GM12878 (cell line): ENCODE results near the gene RPS19BP1. TPM values are rescaled to one million over a fixed set of nuclear protein-coding genes. Genes with fewer than 3 reads are reported as not detected.

Experiments
- BMI1 ChIP-seq: fragments of 450-650 bp; IDR thresholded peaks from 2 replicates; pipeline ENCODE4 v1.6.1; 2016; ENCODE audit warnings: mild to moderate bottlenecking, moderate library complexity, borderline replicate concordance
- CBFB ChIP-seq: IDR thresholded peaks from 2 replicates; pipeline ENCODE4 v1.6.1; 2016; ENCODE audit warnings: antibody characterized with exemption, low read depth
- EGR1 ChIP-seq, 2 experiments: IDR thresholded peaks; 1 replicate in 1 of 2; 2 replicates in 1 of 2; pipeline ENCODE4 v1.6.1; 2011 to 2012; ENCODE audit warnings: low read depth in 2 of 2, low read length in 2 of 2, borderline replicate concordance in 1 of 2, mild to moderate bottlenecking in 1 of 2, moderate library complexity in 1 of 2
- ESRRA ChIP-seq: IDR thresholded peaks from 2 replicates; pipeline ENCODE4 v1.6.1; 2012; ENCODE audit warnings: mild to moderate bottlenecking, low read length, improper control_type of control experiment
- FOXM1 ChIP-seq: IDR thresholded peaks from 2 replicates; pipeline ENCODE4 v1.6.1; 2012; ENCODE audit warnings: low read depth, mild to moderate bottlenecking, inconsistent platforms, low read length, moderate library complexity
- GABPA ChIP-seq: IDR thresholded peaks from 2 replicates; pipeline ENCODE4 v1.6.1; 2014; ENCODE audit warnings: antibody characterized with exemption, low read depth, mild to moderate bottlenecking, inconsistent platforms
- HCFC1 ChIP-seq: fragments of 150-350 bp; IDR thresholded peaks from 2 replicates; pipeline ENCODE4 v1.6.1; 2014; ENCODE audit warnings: low read length
- NBN ChIP-seq: fragments of 450-650 bp; IDR thresholded peaks from 2 replicates; pipeline ENCODE4 v1.6.1; 2016
- NFXL1 ChIP-seq: fragments of 450-650 bp; IDR thresholded peaks from 2 replicates; pipeline ENCODE4 v1.6.1; 2017; ENCODE audit warnings: antibody characterized with exemption, mild to moderate bottlenecking, borderline replicate concordance
- NFYB ChIP-seq: IDR thresholded peaks from 2 replicates; pipeline ENCODE4 v1.6.1; 2011; ENCODE audit warnings: low read depth, mild to moderate bottlenecking, low read length, improper control_type of control experiment, moderate library complexity; ENCODE audit not compliant: insufficient read depth
- RB1 ChIP-seq: fragments of 450-650 bp; formaldehyde crosslinking; IDR thresholded peaks from 2 replicates; pipeline ENCODE4 v1.6.1; 2017; ENCODE audit warnings: mild to moderate bottlenecking, borderline replicate concordance
- STAT3 ChIP-seq: IDR thresholded peaks from 2 replicates; pipeline ENCODE4 v1.6.1; 2011; ENCODE audit warnings: low read depth, low read length, improper control_type of control experiment
- SUZ12 ChIP-seq: fragments of 200-600 bp; sonication (generic); IDR thresholded peaks from one replicate; pipeline ENCODE4 v1.6.1; 2018; ENCODE audit warnings: antibody characterized with exemption, mild to moderate bottlenecking; ENCODE audit not compliant: unreplicated experiment
- TARDBP ChIP-seq: IDR thresholded peaks from 2 replicates; pipeline ENCODE4 v1.6.1; 2016; ENCODE audit warnings: borderline replicate concordance
- YY1 ChIP-seq: IDR thresholded peaks from 2 replicates; pipeline ENCODE4 v1.6.1; 2011; ENCODE audit warnings: low read depth, mild to moderate bottlenecking, low read length
- ZBED1 ChIP-seq: IDR thresholded peaks from 2 replicates; pipeline ENCODE4 v1.6.1; 2016; ENCODE audit warnings: borderline replicate concordance
- ZNF274 ChIP-seq: IDR thresholded peaks from one replicate; pipeline ENCODE4 v1.8.0; 2011; ENCODE audit not compliant: insufficient read length, insufficient read depth
- ZNF622 ChIP-seq: fragments of 450-650 bp; IDR thresholded peaks from 2 replicates; pipeline ENCODE4 v1.6.1; 2017; ENCODE audit warnings: mild to moderate bottlenecking, inconsistent platforms
- polyA plus RNA-seq, 11 experiments: library from polyadenylated mRNA; depleted of rRNA in 4 of 11; unstranded in 6 of 11; stranded (reverse) in 5 of 11; fragments of >200 nt; fragmentation: Nextera tagmentation in 4 of 11; fragmentation: Illumina TruSeq in 1 of 11; extraction: Ambion mirVana in 4 of 11; extraction: Trizol in 1 of 11; gene quantifications; 1 replicate in 1 of 11; 2 replicates in 10 of 11; pipeline versions ENCODE4 v1.2.1 to v1.2.3, GENCODE V29; 2011 to 2016; ENCODE audit warnings: inconsistent platforms in 2 of 11, missing spikeins in 2 of 11, low read depth in 1 of 11
- total RNA-seq, 4 experiments: library from RNA; depleted of rRNA in 3 of 4; stranded (reverse); fragments of >200 nt in 3 of 4; fragmentation: Illumina TruSeq in 1 of 4; extraction: Trizol in 1 of 4; gene quantifications; 2 replicates each; pipeline versions ENCODE4 v1.2.1 to v1.2.3, GENCODE V29; 2013 to 2021
- TF ChIP-seq, protein P1 (sequence below): fragments of 450-650 bp; IDR thresholded peaks from 2 replicates; pipeline ENCODE4 v1.6.1; 2017; ENCODE audit warnings: antibody characterized with exemption, mild to moderate bottlenecking, moderate library complexity
- TF ChIP-seq, protein P2 (sequence below): fragments of 450-650 bp; IDR thresholded peaks from 2 replicates; pipeline ENCODE4 v1.6.1; 2017; ENCODE audit warnings: borderline replicate concordance
- TF ChIP-seq, protein P3 (sequence below): fragments of 450-650 bp; IDR thresholded peaks from 2 replicates; pipeline ENCODE4 v1.6.1; 2017; ENCODE audit warnings: low read depth, mild to moderate bottlenecking, moderate library complexity

Gene RPS19BP1
- total and polyA plus RNA-seq, 10 of the 15 experiments (the other 5 are each of a cell fraction or from before 2014, with no cell fraction given) = 2.7 to 206 (median 78.6) TPM

- peak; percentile 31; the same call in 1 of the 2 replicates for TF ChIP-seq YY1
- no peak for TF ChIP-seq NBN
- no peak for TF ChIP-seq GABPA
- no peak for TF ChIP-seq NFXL1
- peak; percentile 92 for TF ChIP-seq CBFB
- TF ChIP-seq NFYB = no peak
- TF ChIP-seq, protein P1, sequence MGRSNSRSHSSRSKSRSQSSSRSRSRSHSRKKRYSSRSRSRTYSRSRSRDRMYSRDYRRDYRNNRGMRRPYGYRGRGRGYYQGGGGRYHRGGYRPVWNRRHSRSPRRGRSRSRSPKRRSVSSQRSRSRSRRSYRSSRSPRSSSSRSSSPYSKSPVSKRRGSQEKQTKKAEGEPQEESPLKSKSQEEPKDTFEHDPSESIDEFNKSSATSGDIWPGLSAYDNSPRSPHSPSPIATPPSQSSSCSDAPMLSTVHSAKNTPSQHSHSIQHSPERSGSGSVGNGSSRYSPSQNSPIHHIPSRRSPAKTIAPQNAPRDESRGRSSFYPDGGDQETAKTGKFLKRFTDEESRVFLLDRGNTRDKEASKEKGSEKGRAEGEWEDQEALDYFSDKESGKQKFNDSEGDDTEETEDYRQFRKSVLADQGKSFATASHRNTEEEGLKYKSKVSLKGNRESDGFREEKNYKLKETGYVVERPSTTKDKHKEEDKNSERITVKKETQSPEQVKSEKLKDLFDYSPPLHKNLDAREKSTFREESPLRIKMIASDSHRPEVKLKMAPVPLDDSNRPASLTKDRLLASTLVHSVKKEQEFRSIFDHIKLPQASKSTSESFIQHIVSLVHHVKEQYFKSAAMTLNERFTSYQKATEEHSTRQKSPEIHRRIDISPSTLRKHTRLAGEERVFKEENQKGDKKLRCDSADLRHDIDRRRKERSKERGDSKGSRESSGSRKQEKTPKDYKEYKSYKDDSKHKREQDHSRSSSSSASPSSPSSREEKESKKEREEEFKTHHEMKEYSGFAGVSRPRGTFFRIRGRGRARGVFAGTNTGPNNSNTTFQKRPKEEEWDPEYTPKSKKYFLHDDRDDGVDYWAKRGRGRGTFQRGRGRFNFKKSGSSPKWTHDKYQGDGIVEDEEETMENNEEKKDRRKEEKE = no peak; the same call in none of the 2 replicates
- no peak for TF ChIP-seq TARDBP
- TF ChIP-seq, protein P2, sequence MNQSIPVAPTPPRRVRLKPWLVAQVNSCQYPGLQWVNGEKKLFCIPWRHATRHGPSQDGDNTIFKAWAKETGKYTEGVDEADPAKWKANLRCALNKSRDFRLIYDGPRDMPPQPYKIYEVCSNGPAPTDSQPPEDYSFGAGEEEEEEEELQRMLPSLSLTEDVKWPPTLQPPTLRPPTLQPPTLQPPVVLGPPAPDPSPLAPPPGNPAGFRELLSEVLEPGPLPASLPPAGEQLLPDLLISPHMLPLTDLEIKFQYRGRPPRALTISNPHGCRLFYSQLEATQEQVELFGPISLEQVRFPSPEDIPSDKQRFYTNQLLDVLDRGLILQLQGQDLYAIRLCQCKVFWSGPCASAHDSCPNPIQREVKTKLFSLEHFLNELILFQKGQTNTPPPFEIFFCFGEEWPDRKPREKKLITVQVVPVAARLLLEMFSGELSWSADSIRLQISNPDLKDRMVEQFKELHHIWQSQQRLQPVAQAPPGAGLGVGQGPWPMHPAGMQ = no peak
- TF ChIP-seq ZBED1 = peak; percentile 91
- TF ChIP-seq EGR1 (IDR thresholded peaks at IDR 0.05; ENCODE audit: borderline replicate concordance in 1 of 2, low read depth in 2 of 2, low read length in 2 of 2) = 0 out of 3 replicates have a peak, but pooled peaks of 1 of the 2 experiments have one; percentile 4
- TF ChIP-seq, protein P3, sequence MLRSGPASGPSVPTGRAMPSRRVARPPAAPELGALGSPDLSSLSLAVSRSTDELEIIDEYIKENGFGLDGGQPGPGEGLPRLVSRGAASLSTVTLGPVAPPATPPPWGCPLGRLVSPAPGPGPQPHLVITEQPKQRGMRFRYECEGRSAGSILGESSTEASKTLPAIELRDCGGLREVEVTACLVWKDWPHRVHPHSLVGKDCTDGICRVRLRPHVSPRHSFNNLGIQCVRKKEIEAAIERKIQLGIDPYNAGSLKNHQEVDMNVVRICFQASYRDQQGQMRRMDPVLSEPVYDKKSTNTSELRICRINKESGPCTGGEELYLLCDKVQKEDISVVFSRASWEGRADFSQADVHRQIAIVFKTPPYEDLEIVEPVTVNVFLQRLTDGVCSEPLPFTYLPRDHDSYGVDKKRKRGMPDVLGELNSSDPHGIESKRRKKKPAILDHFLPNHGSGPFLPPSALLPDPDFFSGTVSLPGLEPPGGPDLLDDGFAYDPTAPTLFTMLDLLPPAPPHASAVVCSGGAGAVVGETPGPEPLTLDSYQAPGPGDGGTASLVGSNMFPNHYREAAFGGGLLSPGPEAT = 0 out of 2 replicates have a peak, but pooled peaks have one; percentile 36
- TF ChIP-seq RB1 = no peak
- no peak for TF ChIP-seq ZNF274
- TF ChIP-seq HCFC1 = no peak
- TF ChIP-seq STAT3 = no peak
- no peak for TF ChIP-seq ZNF622
- no peak for TF ChIP-seq ESRRA
- no peak for TF ChIP-seq SUZ12
- TF ChIP-seq FOXM1 = no peak
- TF ChIP-seq BMI1 = peak; percentile 72
Observed at GRCh38 chr22:39522567-39523300, 9.8 kb downstream of the RPS19BP1 start (continued).
